ENCODE data around the gene FAM120A. TPM values are rescaled to one million over a fixed set of nuclear protein-coding genes. Genes with fewer than 3 reads are reported as not detected.

Gene FAM120A
- total and polyA plus RNA-seq, 2 of the 13 experiments (the other 11 are each of a cell fraction or from before 2014, with no cell fraction given), result 41.3 to 44.4 TPM

DNA sequence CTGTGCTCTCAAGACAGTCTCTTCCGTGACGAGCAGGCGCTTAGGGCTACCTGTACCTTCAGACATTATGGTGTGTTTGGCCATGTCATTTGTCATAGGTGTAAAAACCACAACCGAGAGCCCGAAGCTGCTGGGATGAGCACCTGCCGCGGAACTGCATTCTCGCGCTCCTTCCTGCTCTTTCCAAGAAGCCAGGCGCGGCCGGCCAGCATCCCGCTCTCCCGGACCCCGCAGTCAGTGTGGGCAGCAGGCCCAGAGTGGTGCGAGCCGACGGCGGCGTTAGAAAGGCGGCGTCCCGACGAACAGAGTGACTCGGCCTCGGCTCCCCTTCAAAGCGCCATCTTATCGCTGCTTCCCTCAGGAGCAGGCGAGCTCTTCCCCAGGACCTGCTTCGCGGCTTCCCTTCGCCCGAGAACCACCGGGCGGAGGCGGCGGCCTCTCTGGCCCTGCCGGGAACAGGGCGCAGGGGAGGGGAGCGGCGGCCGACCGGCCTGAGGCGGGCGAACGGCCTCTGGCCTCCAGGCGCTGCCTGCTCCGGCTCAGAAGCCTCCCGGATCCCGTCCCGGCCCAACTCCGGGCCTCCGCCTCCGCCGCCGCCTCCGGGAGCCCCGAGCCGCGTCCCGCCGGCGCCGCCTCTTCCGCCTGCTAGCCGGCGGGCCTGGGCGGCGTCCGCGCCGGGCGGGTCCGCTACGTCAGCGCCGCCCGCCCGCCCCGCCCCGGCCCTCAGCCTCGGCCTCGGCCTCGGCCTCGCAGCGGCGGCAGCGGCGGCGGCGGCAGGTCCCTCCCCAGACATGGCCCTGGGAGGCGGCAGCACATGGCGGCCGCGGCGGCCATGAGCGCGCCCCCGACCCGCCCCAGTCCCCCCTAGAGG lies at the start of gene FAM120A (continued):
- TF ChIP-seq HNF1B (CRISPR knock-in tag; IDR thresholded peaks at IDR 0.05), result peak; percentile 78
- TF ChIP-seq, protein P1, sequence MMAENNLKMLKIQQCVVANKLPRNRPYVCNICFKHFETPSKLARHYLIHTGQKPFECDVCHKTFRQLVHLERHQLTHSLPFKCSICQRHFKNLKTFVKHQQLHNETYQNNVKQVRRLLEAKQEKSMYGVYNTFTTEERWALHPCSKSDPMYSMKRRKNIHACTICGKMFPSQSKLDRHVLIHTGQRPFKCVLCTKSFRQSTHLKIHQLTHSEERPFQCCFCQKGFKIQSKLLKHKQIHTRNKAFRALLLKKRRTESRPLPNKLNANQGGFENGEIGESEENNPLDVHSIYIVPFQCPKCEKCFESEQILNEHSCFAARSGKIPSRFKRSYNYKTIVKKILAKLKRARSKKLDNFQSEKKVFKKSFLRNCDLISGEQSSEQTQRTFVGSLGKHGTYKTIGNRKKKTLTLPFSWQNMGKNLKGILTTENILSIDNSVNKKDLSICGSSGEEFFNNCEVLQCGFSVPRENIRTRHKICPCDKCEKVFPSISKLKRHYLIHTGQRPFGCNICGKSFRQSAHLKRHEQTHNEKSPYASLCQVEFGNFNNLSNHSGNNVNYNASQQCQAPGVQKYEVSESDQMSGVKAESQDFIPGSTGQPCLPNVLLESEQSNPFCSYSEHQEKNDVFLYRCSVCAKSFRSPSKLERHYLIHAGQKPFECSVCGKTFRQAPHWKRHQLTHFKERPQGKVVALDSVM (CRISPR knock-in tag; IDR thresholded peaks at IDR 0.05), result peak; percentile 80
- TF ChIP-seq TEAD3 (CRISPR knock-in tag; optimal IDR thresholded peaks at IDR 0.05; ENCODE audit: borderline replicate concordance), result peak; percentile 21
- TF ChIP-seq GZF1 (CRISPR knock-in tag; IDR thresholded peaks at IDR 0.05), result no peak
- peak; percentile 55; the same call in 1 of the 2 replicates for TF ChIP-seq RXRA (CRISPR knock-in tag; IDR thresholded peaks at IDR 0.05)
- TF ChIP-seq IRX3 (CRISPR knock-in tag; IDR thresholded peaks at IDR 0.05; ENCODE audit: borderline replicate concordance, low read depth), result no peak
- no peak for TF ChIP-seq PTBP1 (IDR thresholded peaks at IDR 0.05; ENCODE audit: low read depth, low read length, poor library complexity, severe bottlenecking)
- peak; percentile 47; the same call in 1 of the 2 replicates for TF ChIP-seq ZBTB42 (CRISPR knock-in tag; IDR thresholded peaks at IDR 0.05)
- peak; percentile 67; the same call in 1 of the 2 replicates for TF ChIP-seq ZNF556 (CRISPR knock-in tag; IDR thresholded peaks at IDR 0.05; ENCODE audit: borderline replicate concordance)
- TF ChIP-seq, protein P2, sequence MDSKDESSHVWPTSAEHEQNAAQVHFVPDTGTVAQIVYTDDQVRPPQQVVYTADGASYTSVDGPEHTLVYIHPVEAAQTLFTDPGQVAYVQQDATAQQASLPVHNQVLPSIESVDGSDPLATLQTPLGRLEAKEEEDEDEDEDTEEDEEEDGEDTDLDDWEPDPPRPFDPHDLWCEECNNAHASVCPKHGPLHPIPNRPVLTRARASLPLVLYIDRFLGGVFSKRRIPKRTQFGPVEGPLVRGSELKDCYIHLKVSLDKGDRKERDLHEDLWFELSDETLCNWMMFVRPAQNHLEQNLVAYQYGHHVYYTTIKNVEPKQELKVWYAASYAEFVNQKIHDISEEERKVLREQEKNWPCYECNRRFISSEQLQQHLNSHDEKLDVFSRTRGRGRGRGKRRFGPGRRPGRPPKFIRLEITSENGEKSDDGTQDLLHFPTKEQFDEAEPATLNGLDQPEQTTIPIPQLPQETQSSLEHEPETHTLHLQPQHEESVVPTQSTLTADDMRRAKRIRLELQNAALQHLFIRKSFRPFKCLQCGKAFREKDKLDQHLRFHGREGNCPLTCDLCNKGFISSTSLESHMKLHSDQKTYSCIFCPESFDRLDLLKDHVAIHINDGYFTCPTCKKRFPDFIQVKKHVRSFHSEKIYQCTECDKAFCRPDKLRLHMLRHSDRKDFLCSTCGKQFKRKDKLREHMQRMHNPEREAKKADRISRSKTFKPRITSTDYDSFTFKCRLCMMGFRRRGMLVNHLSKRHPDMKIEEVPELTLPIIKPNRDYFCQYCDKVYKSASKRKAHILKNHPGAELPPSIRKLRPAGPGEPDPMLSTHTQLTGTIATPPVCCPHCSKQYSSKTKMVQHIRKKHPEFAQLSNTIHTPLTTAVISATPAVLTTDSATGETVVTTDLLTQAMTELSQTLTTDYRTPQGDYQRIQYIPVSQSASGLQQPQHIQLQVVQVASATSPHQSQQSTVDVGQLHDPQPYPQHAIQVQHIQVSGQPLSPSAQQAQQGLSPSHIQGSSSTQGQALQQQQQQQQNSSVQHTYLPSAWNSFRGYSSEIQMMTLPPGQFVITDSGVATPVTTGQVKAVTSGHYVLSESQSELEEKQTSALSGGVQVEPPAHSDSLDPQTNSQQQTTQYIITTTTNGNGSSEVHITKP (CRISPR knock-in tag; IDR thresholded peaks at IDR 0.05; ENCODE audit: low read depth), result no peak
- TF ChIP-seq, protein P3, sequence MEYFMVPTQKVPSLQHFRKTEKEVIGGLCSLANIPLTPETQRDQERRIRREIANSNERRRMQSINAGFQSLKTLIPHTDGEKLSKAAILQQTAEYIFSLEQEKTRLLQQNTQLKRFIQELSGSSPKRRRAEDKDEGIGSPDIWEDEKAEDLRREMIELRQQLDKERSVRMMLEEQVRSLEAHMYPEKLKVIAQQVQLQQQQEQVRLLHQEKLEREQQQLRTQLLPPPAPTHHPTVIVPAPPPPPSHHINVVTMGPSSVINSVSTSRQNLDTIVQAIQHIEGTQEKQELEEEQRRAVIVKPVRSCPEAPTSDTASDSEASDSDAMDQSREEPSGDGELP (IDR thresholded peaks at IDR 0.05; ENCODE audit: borderline replicate concordance, low read depth), result no peak
- TF ChIP-seq PHF5A (CRISPR knock-in tag; IDR thresholded peaks at IDR 0.05; ENCODE audit: low read depth, unreplicated experiment), result no peak
- no peak for TF ChIP-seq ZKSCAN8 (CRISPR knock-in tag; IDR thresholded peaks at IDR 0.05; ENCODE audit: borderline replicate concordance)
- no peak for TF ChIP-seq GTF3A (CRISPR knock-in tag; conservative IDR thresholded peaks at IDR 0.05)
- TF ChIP-seq, protein P4, sequence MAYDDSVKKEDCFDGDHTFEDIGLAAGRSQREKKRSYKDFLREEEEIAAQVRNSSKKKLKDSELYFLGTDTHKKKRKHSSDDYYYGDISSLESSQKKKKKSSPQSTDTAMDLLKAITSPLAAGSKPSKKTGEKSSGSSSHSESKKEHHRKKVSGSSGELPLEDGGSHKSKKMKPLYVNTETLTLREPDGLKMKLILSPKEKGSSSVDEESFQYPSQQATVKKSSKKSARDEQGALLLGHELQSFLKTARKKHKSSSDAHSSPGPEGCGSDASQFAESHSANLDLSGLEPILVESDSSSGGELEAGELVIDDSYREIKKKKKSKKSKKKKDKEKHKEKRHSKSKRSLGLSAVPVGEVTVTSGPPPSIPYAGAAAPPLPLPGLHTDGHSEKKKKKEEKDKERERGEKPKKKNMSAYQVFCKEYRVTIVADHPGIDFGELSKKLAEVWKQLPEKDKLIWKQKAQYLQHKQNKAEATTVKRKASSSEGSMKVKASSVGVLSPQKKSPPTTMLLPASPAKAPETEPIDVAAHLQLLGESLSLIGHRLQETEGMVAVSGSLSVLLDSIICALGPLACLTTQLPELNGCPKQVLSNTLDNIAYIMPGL (CRISPR knock-in tag; IDR thresholded peaks at IDR 0.05; ENCODE audit: borderline replicate concordance in 1 of 2, low read depth in 1 of 2), result peak; percentile 56 to 69; a peak in 2 of 4 replicates
- TF ChIP-seq ZNF414 (CRISPR knock-in tag; IDR thresholded peaks at IDR 0.05), result no peak

All from HepG2 (cell line).